Measurements from ENCODE around the gene ATP6V0B.
A peak's percentile ranks its signal among the peaks of the same experiment; 100 is the strongest.

ATP6V0B gene

GRCh38 chr1:43985984-43986595 is 11.3 kb downstream of the ATP6V0B start:
- no peak for DNase-seq

GRCh38 chr1:43986712-43987111 is 12.0 kb downstream of the ATP6V0B start:
- no peak for DNase-seq

GRCh38 chr1:43987159-43987902 is 12.6 kb downstream of the ATP6V0B start:
- DNase-seq = no peak

- no peak for DNase-seq
These were observed 15.8 kb downstream of the ATP6V0B start for GRCh38 chr1:43990271-43991199.

DNA sequence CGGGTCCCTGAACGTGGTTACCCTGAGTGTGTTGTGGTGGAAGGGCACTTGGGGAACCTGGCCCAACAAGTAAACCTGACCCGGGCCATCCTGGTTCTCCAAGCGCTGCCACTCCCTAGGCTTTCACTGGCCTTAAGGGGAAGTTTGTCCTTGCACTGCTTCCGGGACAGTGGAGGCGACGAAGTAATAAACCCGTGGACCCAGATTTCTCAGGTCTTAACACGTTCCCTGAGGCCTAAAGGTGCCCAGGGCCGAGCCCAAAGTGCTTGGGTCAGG is 16.4 kb downstream of the ATP6V0B start:
- no peak for DNase-seq

- DNase-seq = peak; percentile 88
These were observed 16.9 kb downstream of the ATP6V0B start, which contains the start of gene CCDC24 for GRCh38 chr1:43991476-43992231. Gene CCDC24, plus strand, starts transcription at chr1:43991599. Its CDS starts 280 bp downstream, at chr1:43991879.

DNA sequence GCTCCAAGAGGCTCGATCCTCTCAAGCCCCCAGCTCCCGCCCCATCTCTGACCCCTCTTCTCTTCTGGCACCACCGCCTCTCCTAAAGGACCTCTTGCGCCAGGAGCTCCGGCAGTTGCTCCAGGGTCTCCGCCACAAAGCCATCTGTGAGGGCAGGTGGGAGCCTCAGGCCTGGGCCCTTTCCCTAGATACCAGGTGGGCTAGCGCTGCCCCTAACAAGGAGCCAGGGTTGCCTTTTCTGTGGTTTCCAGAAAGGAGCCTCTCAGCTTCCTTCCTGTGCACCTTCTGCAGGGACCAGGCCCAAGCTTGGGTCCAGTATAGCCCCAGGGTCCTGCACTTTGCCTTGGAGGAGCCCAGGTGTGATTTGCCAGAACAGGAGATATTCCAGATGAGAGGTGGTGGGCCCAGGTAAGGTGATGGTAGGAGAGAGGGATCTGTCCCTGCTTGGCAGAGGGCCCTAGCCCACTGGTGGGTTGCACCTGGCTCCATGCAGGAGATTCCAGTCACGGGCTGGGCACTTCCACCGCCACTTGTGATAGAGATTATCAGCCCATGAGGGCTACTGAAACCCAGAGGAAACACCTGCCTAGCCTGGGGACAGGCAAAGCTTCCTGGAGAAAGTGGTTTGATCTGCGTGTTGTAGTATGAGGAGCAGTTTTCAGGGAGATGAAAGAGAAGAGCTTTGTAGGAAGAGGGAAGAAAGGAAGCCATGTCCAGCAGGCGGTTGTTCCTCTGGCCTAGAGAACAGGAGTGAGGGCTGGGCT is 17.7 kb downstream of the ATP6V0B start:
- no peak for DNase-seq

DNA sequence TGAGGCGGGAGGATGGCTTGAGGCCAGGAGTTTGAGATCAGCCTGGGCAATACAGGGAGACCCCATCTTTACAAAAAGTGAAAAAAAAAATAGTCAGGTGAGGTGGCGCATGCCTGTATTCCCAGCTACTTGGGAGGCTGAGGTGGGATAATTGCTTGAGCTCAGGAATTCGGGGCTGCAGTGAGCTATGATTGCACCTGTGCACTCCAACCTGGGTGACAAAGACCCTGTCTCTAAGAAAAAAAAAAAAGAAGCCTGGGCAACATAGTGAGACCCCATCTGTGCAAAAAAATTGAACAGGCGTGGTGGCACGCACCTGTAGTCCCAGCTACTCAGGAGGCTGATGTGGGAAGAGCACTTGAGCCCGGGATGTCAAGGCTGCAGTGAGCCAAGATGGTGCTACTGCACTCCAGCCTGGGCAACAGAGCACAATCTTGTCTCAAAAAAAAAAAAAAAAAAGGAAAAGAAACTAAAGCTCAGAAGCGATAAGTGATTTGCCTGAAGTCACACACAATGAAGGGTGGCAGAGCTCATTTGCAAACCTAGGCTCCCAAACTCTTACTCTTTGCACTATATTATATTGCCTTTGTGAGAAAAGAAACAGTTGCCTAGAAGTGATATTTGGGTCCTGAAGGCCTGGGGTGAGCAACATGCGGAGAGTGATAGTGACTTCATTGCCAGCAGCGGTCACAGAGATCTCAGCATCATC is 18.6 kb downstream of the ATP6V0B start:
- no peak for DNase-seq

GRCh38 chr1:43994071-43994470 is 19.3 kb downstream of the ATP6V0B start:
- no peak for DNase-seq

DNA sequence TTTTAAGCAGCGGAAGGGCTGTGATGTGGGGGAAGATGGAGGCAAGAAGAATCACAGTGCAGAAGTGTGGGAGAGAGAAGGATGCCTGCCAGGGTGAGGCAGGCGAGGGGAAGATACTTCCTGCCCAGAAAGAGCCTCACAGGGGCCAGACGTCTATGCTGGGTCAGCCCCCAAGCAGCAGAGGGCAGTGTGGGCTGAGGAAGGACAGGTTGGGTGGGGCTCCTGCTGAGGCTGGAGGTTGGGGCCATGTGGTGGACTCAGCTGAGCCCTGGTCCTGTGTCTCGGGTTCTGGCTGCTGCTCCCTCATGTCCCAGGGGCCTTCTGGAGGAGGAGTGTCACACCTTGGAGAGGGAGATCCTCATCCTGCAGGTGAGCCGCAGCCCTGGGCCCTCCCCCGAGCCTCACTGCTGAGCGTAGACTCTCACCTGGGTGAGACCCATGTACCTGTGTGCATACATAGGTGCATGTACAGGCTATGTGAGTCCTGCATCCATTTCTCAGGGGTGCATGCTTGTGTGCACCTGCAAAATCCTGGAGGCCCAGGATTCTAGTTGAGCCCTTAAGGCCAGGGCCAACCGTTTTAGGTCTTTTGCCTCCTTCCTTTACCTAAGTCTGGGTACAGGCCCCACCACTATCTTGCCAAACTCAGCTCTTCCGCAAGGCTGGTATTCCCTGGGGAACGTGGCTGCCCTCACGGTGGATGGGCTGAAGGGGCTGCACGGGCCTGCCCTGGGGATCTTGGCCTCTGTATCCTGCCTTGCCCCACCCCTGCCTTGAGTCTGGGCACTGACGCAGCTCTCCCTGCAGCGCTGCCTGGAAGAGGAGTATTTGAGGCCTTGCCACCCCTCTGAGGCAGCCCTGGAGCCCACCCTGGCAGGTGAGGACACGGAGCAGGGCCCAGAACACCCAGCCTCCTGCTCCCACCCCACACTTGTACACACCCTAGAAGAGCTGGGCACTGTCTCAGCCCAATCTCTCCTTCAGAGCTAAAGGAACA is 20.3 kb downstream of the ATP6V0B start:
- no peak for DNase-seq

GRCh38 chr1:43995984-43996732 is 21.4 kb downstream of the ATP6V0B start:
- no peak for DNase-seq

DNA sequence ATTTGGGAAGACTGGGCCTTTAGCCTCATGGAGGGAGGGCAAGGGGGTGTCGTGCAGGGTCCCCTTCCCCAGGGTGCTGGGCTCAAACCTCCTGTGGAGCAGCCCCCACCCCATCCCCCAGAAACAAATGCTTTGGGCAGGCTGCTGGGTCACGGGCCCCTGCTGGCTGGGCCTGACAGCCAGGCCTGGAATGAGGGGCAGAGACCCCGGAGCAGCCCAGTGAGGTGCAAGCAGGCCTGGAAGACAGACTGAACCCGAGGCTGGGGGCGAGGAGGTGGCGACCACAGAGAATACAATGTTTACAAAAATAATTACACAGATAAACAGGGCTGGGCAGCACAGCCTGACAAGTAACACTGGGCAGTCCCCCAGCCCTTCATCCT is 22.0 kb downstream of the ATP6V0B start:
- no peak for DNase-seq

DNA sequence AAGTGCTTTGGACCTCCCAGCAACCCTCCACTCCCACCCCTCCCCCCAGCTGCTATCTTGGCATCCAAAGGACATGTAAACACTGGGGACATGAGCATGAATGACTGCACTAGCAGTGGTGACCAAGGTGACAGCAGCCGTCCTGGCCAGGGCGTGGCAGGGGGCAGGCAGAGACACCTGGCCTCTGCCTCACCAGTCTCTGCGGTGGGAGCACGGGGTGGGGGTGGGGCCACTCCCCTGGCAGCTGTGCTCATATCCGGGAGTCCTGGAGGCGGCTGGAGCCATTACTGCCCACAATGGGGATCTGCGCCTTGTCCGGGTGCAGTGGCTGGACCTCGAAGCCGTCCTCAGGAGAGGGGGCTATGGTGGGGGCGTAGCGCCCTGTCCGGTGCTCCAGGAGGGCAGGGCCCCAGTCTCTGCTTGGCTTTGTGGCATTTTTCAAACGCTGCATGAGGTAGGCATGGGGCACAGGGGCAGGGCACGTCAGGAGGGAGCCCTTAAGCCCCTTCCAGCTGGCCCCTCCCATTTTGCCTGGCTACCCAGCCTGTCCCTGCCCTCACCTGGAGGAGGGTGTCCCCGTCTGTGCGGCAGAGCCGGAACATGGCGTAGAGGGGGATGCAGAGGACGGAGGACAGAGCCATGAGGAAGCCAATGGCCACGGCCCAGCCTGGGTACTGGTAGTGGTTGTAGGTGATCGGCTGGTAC is 22.7 kb downstream of the ATP6V0B start:
- no peak for DNase-seq

GRCh38 chr1:43998000-43998378 is 23.2 kb downstream of the ATP6V0B start:
- no peak for DNase-seq

- no peak for DNase-seq
These were observed 24.7 kb downstream of the ATP6V0B start for GRCh38 chr1:43999455-43999854.

- no peak for DNase-seq
These were observed 25.4 kb downstream of the ATP6V0B start for GRCh38 chr1:44000122-44000665.

- DNase-seq = no peak
These were observed 27.4 kb downstream of the ATP6V0B start for GRCh38 chr1:44002165-44002564.

- no peak for DNase-seq
These were observed 27.9 kb downstream of the ATP6V0B start for GRCh38 chr1:44002606-44003157.
